HG03442 (cell line): ENCODE data around the gene SLC30A2.

Experiments used
- ATAC-seq: cut with Tn5 transposase; IDR thresholded peaks from one replicate; pipeline ENCODE4 v1.9.1; 2021; ENCODE audit warnings: mild to moderate bottlenecking, moderate library complexity; ENCODE audit not compliant: unreplicated experiment

SLC30A2 gene

DNA sequence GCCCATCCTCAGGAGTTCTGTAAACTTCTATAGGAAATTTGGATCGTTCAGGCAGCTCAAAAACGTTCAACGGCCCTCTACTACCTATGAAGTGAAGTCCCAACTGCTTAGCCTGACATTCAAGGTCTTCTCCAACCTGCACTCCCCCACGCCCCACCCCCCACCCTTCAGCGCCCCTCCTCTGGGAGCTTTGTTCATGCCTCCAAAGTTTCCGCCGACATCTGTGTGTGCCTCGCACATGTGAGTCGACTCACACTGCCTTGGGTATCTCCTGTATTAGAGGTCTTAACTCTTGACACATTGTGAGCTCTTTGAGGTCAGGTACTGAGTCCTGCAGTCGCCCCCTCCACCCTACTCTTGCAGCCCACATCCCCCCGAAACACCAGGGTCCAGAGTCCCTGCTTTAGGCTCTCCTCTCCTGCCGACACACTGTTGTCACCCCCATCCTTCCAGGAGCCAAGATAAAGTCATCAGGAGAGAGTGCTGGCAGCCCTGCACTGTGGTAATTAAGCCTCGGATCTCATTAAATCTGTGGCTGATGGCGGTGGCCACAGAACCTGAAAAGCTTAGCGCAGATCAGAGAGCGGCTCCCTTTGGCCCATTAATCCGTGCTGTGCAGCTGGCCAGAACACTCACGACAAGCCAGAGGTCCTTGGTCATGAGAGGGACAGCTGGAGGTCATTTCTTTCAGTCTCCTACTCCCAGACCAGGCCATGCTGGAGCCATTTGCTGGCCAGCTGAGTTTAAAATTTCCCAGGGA lies 46.7 kb downstream of the SLC30A2 start:
- ATAC-seq = no peak

DNA sequence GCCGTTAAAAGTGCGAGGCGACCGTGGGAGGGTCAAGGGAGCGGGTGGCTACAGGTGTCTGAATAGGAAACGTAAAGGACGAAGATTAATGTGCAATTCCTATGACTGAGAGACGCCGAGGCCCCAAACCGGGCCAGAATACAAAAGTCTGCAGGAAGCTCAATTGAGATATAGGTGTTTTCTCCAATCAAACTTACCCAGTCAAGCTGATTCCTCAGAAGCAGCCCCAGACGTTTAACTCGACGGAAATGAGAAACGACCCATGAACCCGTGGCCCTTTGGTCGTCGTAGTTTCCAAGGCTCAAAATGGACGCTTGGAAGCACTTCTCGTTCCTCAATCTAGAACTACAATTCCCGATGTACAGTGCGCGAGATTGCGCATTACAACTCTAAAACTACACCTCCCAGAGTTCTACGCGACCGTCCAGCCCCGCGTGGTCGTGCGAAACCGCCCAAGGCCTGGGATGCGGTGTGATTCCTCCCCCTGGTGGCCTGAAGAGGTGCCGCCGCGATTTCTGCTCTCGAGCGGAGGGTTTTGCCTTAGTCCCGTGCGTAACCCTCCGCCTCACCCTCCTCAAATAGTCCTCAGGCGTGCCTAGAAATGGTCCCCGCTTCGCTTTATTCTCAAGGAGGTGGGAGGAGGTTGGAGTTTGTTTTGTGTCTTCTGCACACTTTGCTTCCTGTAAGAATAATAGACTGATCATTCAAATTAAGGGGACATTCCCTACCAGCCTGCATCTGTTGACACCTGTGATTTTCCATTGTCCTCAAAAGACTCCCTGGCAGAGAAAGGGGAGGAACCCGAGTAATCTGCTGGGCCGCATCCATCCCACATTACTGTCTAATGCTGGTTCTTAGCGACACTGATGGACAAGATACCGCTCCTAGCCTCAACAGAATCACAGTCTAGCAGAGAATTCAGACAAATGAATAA lies 47.8 kb downstream of the SLC30A2 start, which contains the start of gene PAFAH2:
PAFAH2 (minus strand) TSS at position 236 of the 934 bp plus-strand sequence. CDS start 7,247 bp downstream, outside the sequence.
- ATAC-seq = peak; percentile 96

DNA sequence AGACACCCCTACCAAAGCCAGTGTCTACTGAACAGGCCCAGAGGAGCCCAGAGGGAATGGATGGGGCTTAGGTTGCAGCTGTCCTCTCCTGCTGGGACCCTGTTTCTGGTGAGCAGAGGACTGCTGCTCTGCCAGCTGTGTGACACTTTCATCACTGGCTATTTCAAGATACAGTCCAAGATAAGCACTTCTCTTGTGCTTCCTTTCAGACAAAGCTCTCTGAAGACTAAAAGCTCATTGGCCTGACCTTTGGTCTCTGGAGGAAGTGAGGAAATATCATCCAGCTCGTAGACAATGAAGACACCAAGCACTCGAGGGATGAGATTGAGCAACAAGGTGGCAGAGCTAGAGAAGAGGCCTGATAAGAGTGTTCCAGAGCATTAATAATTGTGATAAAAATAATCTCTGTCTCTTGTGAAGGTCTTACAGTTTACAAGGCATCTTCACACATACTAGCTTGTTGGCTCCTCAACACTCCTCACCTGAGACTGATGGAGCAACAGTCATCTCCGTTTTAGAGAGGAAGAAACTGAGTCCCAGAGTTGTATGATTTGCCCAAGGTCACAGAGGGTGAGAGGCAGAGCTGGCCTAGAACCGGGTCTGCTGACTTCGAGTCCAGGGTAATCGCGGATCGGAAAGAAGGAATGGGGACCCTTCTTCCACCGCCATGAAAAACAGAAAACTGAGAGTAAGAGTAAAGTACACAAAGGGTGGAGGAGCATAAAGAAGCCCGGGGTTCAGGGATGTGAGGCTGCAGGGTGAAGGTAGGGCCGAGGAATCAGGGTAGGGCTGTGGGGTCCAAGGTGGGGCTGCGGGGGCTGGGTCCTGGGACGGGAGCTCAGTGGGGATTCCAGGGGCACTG lies 48.7 kb downstream of the SLC30A2 start:
- no peak for ATAC-seq

DNA sequence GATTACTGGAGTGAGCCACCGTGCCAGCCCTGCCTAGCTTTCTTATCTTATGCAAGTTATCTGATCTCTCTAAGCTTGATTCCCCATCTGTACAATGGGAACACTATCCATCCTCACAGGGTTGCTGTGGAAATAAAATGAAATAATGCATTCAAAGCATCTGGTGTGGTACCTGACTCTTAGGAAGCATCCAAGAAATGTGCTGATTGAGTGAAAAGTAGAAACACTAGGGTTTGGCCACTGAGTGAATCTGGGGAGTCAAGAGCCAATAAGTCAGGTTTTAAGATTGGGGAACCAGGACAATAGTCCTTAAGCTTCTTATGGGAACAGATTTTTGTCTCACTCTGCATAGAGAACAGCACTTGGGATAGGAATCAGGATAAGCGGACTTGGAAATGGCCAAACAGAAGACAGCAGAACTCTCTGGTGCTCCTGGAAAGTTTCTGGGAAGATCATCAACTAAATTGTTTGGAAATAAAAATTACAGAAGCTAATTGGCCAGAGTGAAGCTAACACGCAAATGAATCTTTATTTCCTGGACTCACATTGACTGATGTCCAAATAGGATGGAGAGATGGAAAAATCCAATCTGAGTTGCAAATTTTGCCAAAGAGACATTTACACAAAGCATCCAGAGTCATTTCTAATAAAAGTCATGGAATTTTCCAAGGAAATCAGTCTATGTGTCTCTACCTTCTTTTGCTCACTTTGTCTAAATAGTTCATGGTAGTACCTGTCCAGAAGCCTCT lies 51.3 kb downstream of the SLC30A2 start:
- no peak for ATAC-seq

DNA sequence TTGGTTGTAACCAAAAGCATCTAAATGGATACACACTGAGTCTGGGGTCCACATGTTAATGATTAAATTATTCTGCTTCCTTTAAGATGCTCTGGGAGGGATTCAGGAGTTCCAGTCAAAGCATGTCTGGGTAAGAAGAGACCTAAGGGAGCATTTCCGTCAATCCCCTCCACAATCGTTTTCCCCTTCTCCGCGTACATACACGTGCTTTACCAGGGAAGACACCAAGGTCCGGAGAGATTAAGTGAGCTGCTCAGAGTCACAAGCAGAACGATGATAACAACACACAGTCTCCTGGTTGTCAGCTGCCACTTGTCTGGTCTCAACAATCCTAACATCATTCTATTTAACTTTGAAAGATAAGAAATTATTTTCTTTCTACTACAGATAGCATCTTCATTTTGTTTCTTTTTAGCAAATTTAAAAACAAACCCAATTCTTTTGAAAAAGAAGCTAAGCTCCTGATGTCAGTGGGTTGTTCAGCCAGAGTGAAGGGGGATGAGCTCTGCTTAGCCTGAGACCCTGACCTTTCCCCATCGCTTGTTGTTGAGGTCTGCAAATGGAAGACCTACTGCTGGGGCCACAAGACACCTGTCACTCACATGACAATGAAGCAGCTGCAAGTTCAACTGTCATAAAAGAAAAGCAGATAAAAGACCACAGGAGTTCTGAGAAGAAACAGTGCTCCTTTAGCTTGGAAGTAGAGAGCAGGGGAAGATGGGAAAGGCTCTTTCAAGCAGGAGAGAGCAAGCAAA lies 52.5 kb downstream of the SLC30A2 start:
- ATAC-seq = no peak

DNA sequence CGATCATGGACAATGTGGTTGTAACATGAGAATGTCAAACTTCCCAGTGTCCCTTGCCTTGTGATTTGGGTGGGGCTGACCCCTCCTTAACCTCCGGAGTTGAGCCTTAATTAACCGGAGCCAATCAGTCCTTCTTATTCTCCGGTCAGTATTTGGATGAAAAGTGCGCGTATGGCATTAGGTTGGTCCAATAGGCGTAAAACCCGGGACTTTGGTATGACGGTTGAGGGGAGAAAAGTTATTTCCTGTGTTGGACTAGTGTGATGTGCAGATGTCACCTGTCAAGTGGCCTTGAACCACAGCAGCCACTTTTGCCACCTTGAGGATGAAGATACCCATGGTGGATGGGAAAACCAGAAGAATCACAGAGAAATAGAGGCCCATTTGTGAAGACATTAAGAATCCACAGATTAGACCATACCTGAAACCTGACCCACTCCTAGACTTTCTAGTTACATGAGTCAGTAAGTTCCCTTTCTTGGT lies 53.2 kb downstream of the SLC30A2 start:
- ATAC-seq = no peak

DNA sequence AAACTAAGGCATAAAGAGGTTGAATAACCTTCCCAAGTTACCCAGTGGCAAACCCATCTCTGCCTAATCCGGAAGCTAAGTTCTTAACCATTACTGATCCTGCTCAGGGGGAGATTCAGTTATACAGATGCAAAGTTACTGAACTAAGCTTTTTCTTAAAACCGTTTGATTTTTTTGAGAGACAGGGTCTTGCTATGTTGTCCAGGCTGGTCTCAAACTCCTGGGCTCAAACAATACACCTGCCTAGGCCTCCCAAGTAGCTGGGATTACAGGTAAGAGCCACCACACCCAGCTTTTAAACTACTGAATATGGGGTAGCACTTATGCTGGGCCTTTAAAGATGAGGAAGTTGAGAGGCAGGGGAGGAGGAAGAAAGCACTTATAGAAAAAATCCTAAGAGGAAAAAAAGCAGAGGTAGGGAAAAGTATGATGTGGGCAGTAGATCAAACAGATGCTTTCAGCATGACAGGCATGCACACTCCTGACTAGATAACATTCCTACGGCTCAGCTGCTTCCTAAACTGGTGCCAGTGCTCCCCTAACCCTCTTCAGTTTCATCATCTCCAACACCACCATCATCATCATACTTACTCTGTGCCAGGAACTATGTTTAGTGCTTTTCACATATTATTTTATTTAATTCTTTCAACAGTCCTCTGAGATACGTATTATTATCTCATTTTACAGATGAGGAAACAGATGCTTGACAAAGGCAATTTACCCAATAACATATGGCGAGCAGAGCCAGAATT lies 53.8 kb downstream of the SLC30A2 start:
- no peak for ATAC-seq

DNA sequence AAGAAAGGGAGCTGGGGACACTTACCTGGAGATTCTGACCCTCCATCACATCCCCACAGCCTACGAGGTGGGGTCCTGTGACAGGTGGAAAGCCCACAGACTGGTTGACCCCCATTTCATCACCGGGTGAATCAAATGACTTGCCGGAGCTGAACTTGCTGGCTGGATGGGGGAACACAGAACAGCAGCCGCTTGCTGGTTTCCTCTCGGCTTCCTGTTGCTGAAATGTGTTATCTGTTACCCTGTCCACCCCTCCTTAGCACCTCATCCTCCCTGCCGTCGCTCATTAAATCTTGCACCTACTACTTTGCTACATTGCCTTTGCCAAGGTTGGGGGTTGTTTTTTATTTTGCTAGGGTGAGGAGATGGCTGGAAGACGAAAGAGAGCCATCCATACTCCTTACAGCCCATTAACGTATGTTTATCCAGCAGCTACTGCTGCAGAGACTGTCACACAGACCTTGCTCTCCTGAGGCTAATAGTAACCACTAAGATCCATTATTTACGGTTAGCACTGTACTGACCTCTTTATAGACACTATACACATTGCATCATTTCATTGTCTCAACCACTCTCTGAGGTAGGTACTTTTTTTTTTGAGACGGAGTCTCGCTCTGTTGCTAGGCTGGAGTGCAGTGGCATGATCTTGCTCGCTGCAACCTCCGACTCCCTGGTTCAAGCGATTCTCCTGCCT lies 55.1 kb downstream of the SLC30A2 start:
- no peak for ATAC-seq

DNA sequence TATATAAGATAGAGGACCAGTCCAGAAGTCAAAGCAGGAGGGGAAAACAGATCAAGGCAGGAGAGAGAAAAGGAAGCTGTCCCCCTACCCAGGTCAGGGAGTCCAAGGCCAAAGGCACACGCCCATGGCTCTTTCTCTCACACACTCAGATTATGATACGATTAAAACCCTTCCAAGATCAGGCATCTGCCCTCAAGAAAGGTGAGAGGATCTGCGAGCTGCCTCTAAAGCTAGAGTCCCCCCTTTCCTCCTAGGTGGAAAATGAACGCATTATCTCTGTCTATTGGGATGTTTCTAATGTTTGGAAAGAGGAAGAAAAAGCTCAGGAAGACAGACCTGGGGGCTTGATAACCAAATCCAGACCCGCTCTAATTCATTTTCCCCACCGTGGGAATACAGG lies 55.7 kb downstream of the SLC30A2 start:
- no peak for ATAC-seq

DNA sequence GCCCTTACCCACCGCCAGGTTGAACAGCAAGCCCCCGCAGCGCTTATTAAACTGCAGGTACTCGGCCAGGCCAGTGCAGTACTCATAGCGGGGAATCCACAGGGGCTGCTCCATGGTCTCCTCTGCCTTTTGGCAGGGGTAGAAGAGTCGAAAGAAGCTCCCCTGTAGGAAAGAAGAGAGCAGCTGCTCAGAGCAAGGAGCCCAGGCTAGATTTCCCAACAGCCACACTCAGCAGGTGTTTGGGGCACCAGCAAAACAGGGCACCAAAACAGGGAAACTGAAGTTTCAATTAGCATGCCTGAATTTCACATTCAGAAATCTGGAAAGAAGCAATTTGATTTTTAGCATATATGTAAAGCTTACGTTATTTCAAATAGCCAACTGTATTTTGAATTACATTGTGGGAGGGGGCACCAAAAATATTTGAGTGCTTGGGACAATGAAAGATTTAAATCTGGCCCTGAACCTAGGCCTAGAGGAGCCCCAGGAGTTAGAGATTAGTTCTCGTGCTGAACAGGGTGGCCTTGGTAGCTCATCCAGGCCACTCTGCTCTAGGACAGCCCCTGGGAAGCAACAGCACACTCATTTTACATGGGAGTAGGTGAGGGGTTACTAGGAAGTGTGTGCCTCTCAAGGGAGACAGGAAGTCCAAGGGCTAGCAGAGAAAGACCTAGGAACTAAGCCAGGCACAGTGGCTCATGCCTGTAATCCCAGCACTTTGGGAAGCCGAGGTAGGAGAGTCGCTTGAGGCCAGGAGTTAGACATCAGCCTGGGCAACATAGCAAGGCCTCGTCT lies 56.3 kb downstream of the SLC30A2 start:
- ATAC-seq = no peak

DNA sequence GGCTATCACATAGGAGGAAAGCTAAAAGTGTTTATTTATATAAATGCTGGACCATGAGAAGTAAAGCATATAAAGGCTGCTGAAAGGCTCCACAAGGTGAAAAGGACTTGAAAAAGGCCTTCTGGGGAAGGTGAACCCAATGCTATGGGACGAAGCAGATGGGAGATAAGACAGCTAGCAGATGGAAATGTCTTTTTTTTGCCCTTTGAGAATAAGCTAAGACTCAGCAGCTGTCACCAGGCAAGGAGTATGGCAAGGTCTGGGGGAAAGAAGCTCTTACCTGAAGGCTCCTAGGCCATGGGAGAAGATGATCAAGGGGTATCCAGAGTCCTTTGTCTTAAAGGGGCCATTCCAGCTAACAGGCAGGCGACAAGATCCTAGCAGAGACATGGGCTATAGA lies 58.0 kb downstream of the SLC30A2 start:
- no peak for ATAC-seq
